Large intestine (tissue), 3 donors: ENCODE data around the gene KLHL18. TPM values are rescaled to one million over a fixed set of nuclear protein-coding genes. Genes with fewer than 3 reads are reported as not detected.
"Not testable (repeated sequence)": the region's sequence is repeated elsewhere in the genome, so short reads cannot be mapped to it uniquely, and the experiment has no call there.

ENCODE experiments used
- DNase-seq, 2 donors: peaks; one replicate each; pipeline versions ENCODE4 v3.0.0 to v3.0.0-alpha.2; 2013
- H3K27ac ChIP-seq: one replicate; pipeline ENCODE4 v1.5.1; 2013; ENCODE audit warnings: low read length
- H3K27me3 ChIP-seq: 2 replicates; pipeline ENCODE4 v1.6.1; 2013; ENCODE audit warnings: low read length; ENCODE audit not compliant: control insufficient read depth, insufficient read depth
- H3K36me3 ChIP-seq: 2 replicates; pipeline ENCODE4 v1.6.1; 2013; ENCODE audit warnings: low read length; ENCODE audit not compliant: control insufficient read depth, insufficient read depth
- H3K4me1 ChIP-seq: one replicate; pipeline ENCODE4 v1.6.1; 2013; ENCODE audit warnings: low read length; ENCODE audit not compliant: control insufficient read depth, insufficient read depth
- H3K4me3 ChIP-seq: one replicate; pipeline ENCODE4 v1.5.1; 2013; ENCODE audit warnings: low read length
- H3K9me3 ChIP-seq: one replicate; pipeline ENCODE4 v1.6.1; 2013; ENCODE audit warnings: mild to moderate bottlenecking, low read depth, low read length, moderate library complexity; ENCODE audit not compliant: control insufficient read depth
- WGBS: methylation state at CpG from one replicate; pipeline ENCODE4 v1.1.5; 2013; ENCODE audit warnings: low lambda C conversion rate; ENCODE audit not compliant: insufficient coverage; 5-methylcytosine and 5-hydroxymethylcytosine counted together
- polyA plus RNA-seq: library from polyadenylated mRNA; unstranded; fragments of 120-200 nt; gene quantifications from one replicate; pipeline ENCODE4 v1.2.1, GENCODE V29; 2013

KLHL18 gene
- polyA plus RNA-seq, 1 donor, result 11.2 TPM

GRCh38 chr3:47360110-47360517, 77.4 kb downstream of the KLHL18 start:
- not testable (repeated sequence) for H3K36me3 ChIP-seq, H3K4me3 ChIP-seq, H3K27me3 ChIP-seq, H3K4me1 ChIP-seq, H3K27ac ChIP-seq, DNase-seq
- peaks cover 11% of the 10 kb centered on the region for H3K9me3 ChIP-seq
- WGBS, result no CpG with 5 or more reads among the region's 4 CpGs

DNA sequence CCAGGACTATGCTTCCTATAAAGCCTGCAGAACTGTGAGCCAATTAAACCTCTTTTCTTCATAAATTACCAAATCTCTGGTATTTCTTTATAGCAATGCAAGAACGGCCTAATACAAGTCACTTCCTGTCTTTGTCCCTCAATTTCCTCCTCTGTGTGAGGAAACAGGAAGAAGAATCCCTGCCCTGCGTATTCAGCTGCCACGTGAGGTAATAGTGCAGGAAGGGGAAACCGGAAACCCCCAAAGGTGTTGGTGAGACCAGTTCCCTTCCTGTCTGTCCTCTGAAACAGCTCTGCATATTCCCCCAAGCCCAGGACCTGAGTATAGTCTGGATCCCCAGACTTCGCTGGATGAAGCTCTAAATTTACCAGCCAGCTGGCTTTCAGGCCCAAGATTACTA, 80.0 kb downstream of the KLHL18 start:
- Histone ChIP-seq H3K4me3 (no peak overlapping the region), H3K27me3 (no peaks in the 10 kb centered on the region), H3K9me3 (peaks cover 5% of the 10 kb centered on the region), H3K4me1 (no peaks in the 10 kb centered on the region), H3K27ac (no peak overlapping the region), H3K36me3 (no peaks in the 10 kb centered on the region)
- DNase-seq, result no peak
- no CpG with 5 or more reads among the region's 5 CpGs for WGBS

- no peaks in the 10 kb centered on the region for H3K36me3 ChIP-seq
- WGBS, result 80% methylated on average over 3 of the region's 11 CpGs
- H3K9me3 ChIP-seq, result peaks cover under 1% of the 10 kb centered on the region
- H3K27me3 ChIP-seq, result no peaks in the 10 kb centered on the region
- H3K27ac ChIP-seq, result no peak overlapping the region
- H3K4me1 ChIP-seq, result no peaks in the 10 kb centered on the region
- H3K4me3 ChIP-seq, result no peak overlapping the region
- no peak for DNase-seq
These were observed 82.7 kb downstream of the KLHL18 start for GRCh38 chr3:47365213-47366153.

- Histone ChIP-seq H3K27me3 (no peaks in the 10 kb centered on the region), H3K27ac (no peak overlapping the region), H3K9me3 (no peaks in the 10 kb centered on the region), H3K36me3 (no peaks in the 10 kb centered on the region), H3K4me3 (no peak overlapping the region), H3K4me1 (peaks cover 4% of the 10 kb centered on the region)
- no peak for DNase-seq
- WGBS, result no CpG with 5 or more reads among the region's 2 CpGs
These were observed 84.1 kb downstream of the KLHL18 start for GRCh38 chr3:47366833-47367232.

DNA sequence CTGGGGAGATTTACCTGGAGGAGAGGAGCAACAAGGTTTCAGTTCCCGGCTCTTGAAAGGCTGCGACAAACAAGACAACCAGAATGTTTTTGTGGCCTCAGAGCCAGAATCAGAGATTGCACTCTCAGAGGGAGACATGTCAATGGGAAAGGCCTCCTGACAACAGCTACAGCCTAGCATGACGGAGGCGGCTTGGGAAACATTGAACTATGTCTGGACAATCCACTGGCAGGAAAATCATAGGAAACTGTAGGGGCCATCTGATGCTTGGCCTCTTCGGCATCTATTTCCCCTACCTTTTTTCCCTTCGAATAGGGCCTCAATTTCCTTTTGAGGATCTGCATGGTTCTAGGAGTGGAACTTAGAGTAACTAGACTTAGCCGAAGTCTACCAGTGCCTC, 84.9 kb downstream of the KLHL18 start:
- no peak overlapping the region for H3K27ac ChIP-seq
- no CpG with 5 or more reads among the region's 7 CpGs for WGBS
- H3K9me3 ChIP-seq, result no peaks in the 10 kb centered on the region
- peaks cover 4% of the 10 kb centered on the region for H3K4me1 ChIP-seq
- H3K4me3 ChIP-seq, result no peak overlapping the region
- H3K36me3 ChIP-seq, result no peaks in the 10 kb centered on the region
- DNase-seq, result no peak
- H3K27me3 ChIP-seq, result no peaks in the 10 kb centered on the region

GRCh38 chr3:47370020-47370419, 87.3 kb downstream of the KLHL18 start:
- DNase-seq, H3K4me1 ChIP-seq, H3K9me3 ChIP-seq, H3K27me3 ChIP-seq, H3K4me3 ChIP-seq, H3K36me3 ChIP-seq, H3K27ac ChIP-seq: not testable (repeated sequence)
- no CpG with 5 or more reads among the region's 8 CpGs for WGBS

DNA sequence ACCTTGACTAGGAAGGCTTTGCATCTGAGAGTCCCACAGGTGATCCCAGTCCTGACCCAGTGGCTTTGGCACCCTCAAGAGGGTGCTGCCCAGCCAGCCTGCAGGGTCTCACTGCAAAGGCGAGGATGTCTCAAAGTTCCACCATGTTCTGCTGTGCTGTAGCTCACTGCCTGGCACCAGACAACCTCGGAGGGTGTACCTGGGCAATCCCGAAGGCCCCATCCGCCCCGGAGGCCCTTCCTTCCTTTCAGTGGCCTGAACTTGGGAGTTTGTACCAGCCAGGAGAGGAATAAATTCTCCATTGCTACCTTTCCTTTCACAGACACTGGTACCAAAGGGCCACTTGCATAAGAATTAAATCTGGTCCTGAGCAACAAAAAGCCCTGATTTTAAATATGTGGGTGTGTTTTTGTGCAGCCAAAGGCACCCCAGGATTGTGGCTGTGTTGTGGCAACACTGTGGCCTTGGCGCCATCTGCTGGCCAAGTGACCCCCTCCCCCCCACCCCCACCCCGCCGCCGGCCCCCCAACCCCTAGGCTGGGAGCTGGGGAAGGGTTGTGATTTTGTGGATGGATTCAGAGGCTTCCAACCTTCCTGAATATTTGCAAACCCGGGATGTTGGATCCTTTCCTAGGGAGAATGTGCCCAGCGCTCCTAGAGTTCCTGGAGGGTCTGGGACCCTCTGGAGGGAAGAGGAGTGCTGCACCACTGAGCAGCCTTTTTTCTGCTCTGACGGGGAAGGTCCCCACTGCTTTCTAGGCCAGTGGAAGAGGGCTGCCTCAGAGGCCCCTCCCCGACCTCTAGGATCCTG, 88.3 kb downstream of the KLHL18 start:
- H3K27me3 ChIP-seq, result no peaks in the 10 kb centered on the region
- no peak for DNase-seq

GRCh38 chr3:47374587-47374986, 91.8 kb downstream of the KLHL18 start:
- Histone ChIP-seq H3K4me3 (no peak overlapping the region), H3K36me3 (no peaks in the 10 kb centered on the region), H3K27me3 (no peaks in the 10 kb centered on the region), H3K9me3 (no peaks in the 10 kb centered on the region), H3K4me1 (peaks cover 9% of the 10 kb centered on the region), H3K27ac (no peak overlapping the region)
- DNase-seq, result no peak

More for the DNA sequence above, 88.3 kb downstream of the KLHL18 start:
- no peak overlapping the region for H3K27ac ChIP-seq
- no peaks in the 10 kb centered on the region for H3K9me3 ChIP-seq
- WGBS, result no CpG with 5 or more reads among the region's 13 CpGs
- no peak overlapping the region for H3K4me3 ChIP-seq
- H3K4me1 ChIP-seq, result peaks cover 4% of the 10 kb centered on the region
- H3K36me3 ChIP-seq, result no peaks in the 10 kb centered on the region

DNA sequence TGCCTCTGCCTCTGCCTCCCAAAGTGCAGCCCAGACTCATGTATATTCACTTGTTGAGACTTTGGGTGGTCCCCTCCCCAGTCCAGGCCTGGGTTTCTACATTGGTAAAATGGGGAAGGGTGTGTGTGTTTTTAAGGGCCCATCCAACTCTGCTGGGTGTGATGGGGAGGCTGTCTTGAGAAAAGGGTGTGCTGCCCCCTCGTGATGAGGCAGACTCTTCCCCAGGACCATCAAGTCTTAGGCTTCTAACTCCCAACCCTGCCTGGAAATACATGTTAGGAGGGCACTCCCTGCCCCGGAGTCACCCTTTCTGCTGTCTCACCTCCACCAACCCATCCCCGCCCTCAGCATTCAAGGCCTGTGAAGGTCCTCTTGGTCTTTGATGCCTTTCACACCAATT, 93.6 kb downstream of the KLHL18 start:
- Histone ChIP-seq H3K4me1 (peaks cover 8% of the 10 kb centered on the region), H3K36me3 (no peaks in the 10 kb centered on the region), H3K27ac (no peak overlapping the region), H3K4me3 (no peak overlapping the region), H3K27me3 (no peaks in the 10 kb centered on the region), H3K9me3 (no peaks in the 10 kb centered on the region)
- DNase-seq, result no peak
- WGBS, result no CpG with 5 or more reads among the region's 3 CpGs

GRCh38 chr3:47377186-47377585, 94.4 kb downstream of the KLHL18 start:
- no peaks in the 10 kb centered on the region for H3K9me3 ChIP-seq
- no peaks in the 10 kb centered on the region for H3K27me3 ChIP-seq
- no peak overlapping the region for H3K4me3 ChIP-seq
- WGBS, result no CpG with 5 or more reads among the region's 2 CpGs
- H3K36me3 ChIP-seq, result no peaks in the 10 kb centered on the region
- no peak for DNase-seq
- H3K4me1 ChIP-seq, result peaks cover 12% of the 10 kb centered on the region
- H3K27ac ChIP-seq, result no peak overlapping the region
